GM21717 (cell line): Measurements from ENCODE around the gene MED12L.

Experiments used
- ATAC-seq: cut with Tn5 transposase; IDR thresholded peaks from one replicate; pipeline ENCODE4 v1.9.1; 2021; ENCODE audit warnings: mild to moderate bottlenecking, moderate library complexity; ENCODE audit not compliant: unreplicated experiment

The MED12L gene

GRCh38 chr3:151437906-151438305 is 352.4 kb downstream of the MED12L start:
- ATAC-seq = no peak

GRCh38 chr3:151439652-151440125 is 354.2 kb downstream of the MED12L start:
- peak; percentile 74 for ATAC-seq

- ATAC-seq = no peak
Measured at GRCh38 chr3:151440940-151441339, 355.5 kb downstream of the MED12L start.

GRCh38 chr3:151443583-151443982 is 358.1 kb downstream of the MED12L start:
- no peak for ATAC-seq

GRCh38 chr3:151445273-151446001 is 360.0 kb downstream of the MED12L start:
- ATAC-seq = no peak

GRCh38 chr3:151446002-151446340 is 360.5 kb downstream of the MED12L start:
- no peak for ATAC-seq

- no peak for ATAC-seq
Measured at GRCh38 chr3:151452368-151452767, 366.9 kb downstream of the MED12L start.

- ATAC-seq = no peak
Measured at GRCh38 chr3:151452841-151453240, 367.4 kb downstream of the MED12L start.

- ATAC-seq = no peak
Measured at GRCh38 chr3:151456065-151456464, 370.6 kb downstream of the MED12L start.

GRCh38 chr3:151459358-151459757 is 373.9 kb downstream of the MED12L start:
- no peak for ATAC-seq

- ATAC-seq = no peak
Measured at GRCh38 chr3:151460228-151460627, 374.8 kb downstream of the MED12L start.

GRCh38 chr3:151460774-151461450 is 375.4 kb downstream of the MED12L start, which contains the start of gene IGSF10:
Gene IGSF10 (minus strand): TSS chr3:151461061. CDS start chr3:151458709, 2,352 bp downstream.
- ATAC-seq = no peak

GRCh38 chr3:151462278-151462780 is 376.9 kb downstream of the MED12L start:
- no peak for ATAC-seq

- no peak for ATAC-seq
Measured at GRCh38 chr3:151462991-151463390, 377.5 kb downstream of the MED12L start.

- no peak for ATAC-seq
Measured at GRCh38 chr3:151467069-151467468, 381.6 kb downstream of the MED12L start.

- ATAC-seq = no peak
Measured at GRCh38 chr3:151468284-151468917, 382.9 kb downstream of the MED12L start.

- no peak for ATAC-seq
Measured at GRCh38 chr3:151476344-151477018, 391.0 kb downstream of the MED12L start.

- no peak for ATAC-seq
Measured at GRCh38 chr3:151477591-151478334, 392.3 kb downstream of the MED12L start.

- no peak for ATAC-seq
Measured at GRCh38 chr3:151478335-151478697, 392.9 kb downstream of the MED12L start.

- ATAC-seq = no peak
Measured at GRCh38 chr3:151479452-151479851, 394.0 kb downstream of the MED12L start.
